Testis (tissue), 2 donors: ENCODE data around the gene HES2.

Experiments used
- POLR2A ChIP-seq: fragments of 450-650 bp; IDR thresholded peaks from one replicate; pipeline ENCODE4 v1.6.1; 2017; ENCODE audit warnings: antibody characterized with exemption, mild to moderate bottlenecking, moderate library complexity
- TF ChIP-seq, protein P1 (sequence below), 3 experiments: fragments of 450-650 bp in 2 of 3; fragments of 200-600 bp in 1 of 3; sonication (generic) in 1 of 3; IDR thresholded peaks; one replicate each; pipeline ENCODE4 v1.5.1; 2016 to 2019; ENCODE audit warnings: antibody characterized with exemption in 3 of 3, mild to moderate bottlenecking in 2 of 3, moderate library complexity in 1 of 3

DNA sequence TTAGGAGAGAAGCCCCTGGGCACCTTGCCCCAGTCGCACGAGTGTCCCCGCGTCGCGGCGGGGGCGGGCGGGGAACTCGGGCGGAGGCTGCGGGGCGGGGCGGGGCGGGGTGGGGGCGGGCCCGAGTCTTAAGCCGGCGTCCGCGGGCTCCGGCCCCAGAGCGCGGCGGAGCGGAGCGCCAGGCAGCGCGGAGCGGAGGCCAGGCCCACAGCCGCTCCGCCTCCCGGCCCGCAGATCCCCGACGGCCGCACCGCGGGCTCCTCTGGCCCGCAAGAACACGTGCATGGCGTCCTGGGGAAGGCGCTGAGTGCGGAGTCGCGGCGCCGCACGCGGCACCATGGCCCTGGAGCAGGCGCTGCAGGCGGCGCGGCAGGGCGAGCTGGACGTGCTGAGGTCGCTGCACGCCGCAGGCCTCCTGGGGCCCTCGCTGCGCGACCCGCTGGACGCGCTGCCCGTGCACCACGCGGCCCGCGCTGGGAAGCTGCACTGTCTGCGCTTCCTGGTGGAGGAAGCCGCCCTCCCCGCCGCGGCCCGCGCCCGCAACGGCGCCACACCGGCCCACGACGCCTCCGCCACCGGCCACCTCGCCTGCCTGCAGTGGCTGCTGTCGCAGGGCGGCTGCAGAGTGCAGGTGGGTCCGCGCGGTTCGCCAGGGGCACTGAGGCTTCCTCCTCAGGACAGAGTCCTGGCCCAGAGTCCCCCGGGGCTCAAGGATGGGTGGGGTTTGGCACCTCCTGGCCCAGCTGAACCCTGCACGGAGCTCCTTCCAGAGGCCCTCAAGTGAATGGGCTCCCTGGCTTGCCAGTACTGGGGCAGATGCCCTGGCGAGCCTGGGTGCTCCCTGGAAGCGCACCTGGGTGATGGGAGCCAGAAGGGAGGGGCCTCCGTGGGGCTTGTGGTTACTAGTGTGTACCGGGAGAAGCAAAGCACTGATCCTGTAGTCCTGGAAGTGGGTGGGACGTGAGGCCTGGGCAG is 5.2 kb upstream of the HES2 start, which contains the start of gene ESPN:
- TF ChIP-seq, protein P1, sequence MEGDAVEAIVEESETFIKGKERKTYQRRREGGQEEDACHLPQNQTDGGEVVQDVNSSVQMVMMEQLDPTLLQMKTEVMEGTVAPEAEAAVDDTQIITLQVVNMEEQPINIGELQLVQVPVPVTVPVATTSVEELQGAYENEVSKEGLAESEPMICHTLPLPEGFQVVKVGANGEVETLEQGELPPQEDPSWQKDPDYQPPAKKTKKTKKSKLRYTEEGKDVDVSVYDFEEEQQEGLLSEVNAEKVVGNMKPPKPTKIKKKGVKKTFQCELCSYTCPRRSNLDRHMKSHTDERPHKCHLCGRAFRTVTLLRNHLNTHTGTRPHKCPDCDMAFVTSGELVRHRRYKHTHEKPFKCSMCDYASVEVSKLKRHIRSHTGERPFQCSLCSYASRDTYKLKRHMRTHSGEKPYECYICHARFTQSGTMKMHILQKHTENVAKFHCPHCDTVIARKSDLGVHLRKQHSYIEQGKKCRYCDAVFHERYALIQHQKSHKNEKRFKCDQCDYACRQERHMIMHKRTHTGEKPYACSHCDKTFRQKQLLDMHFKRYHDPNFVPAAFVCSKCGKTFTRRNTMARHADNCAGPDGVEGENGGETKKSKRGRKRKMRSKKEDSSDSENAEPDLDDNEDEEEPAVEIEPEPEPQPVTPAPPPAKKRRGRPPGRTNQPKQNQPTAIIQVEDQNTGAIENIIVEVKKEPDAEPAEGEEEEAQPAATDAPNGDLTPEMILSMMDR (IDR thresholded peaks at IDR 0.05), result no peak
- TF ChIP-seq POLR2A, result no peak
